HCT116 (cell line): Measurements from ENCODE around the gene MOB3B.

Experiments
- CEBPB ChIP-seq: IDR thresholded peaks from 2 replicates; pipeline ENCODE4 v1.6.1; 2012; ENCODE audit warnings: low read depth
- CTCF ChIP-seq, 3 experiments: fragments of 200-600 bp in 1 of 3; sonication (generic) in 1 of 3; IDR thresholded peaks in 2 of 3; conservative IDR thresholded peaks in 1 of 3; 2 replicates each; pipeline ENCODE4 v1.5.1; 2012 to 2017; ENCODE audit warnings: low read depth in 2 of 3, low read length in 2 of 3, antibody characterized with exemption in 1 of 3, borderline replicate concordance in 1 of 3, control low read depth in 1 of 3, mild to moderate bottlenecking in 1 of 3, mixed read lengths in 1 of 3, mixed run types in 1 of 3, moderate library complexity in 1 of 3; ENCODE audit not compliant: insufficient read depth in 1 of 3
- ELF1 ChIP-seq: IDR thresholded peaks from 2 replicates; pipeline ENCODE4 v1.6.1; 2012; ENCODE audit warnings: low read depth, borderline replicate concordance
- EZH2 ChIP-seq: fragments of 200-600 bp; sonication (generic); IDR thresholded peaks from 2 replicates; pipeline ENCODE4 v1.6.1; 2017; ENCODE audit warnings: antibody characterized with exemption, mixed run types
- EZH2phosphoT487 ChIP-seq: fragments of 200-600 bp; IDR thresholded peaks from 2 replicates; pipeline ENCODE4 v1.6.1; 2018; ENCODE audit warnings: antibody characterized with exemption, borderline replicate concordance
- POLR2A ChIP-seq: IDR thresholded peaks from 2 replicates; pipeline ENCODE4 v1.7.0; 2011; ENCODE audit warnings: borderline replicate concordance; ENCODE audit not compliant: insufficient read depth, insufficient read length; ENCODE audit errors: extremely low read depth
- REST ChIP-seq: IDR thresholded peaks from 2 replicates; pipeline ENCODE4 v1.6.1; 2012; ENCODE audit warnings: low read depth
- SIN3A ChIP-seq: IDR thresholded peaks from 2 replicates; pipeline ENCODE4 v1.6.1; 2012; ENCODE audit warnings: low read depth
- SP1 ChIP-seq: IDR thresholded peaks from 2 replicates; pipeline ENCODE4 v1.6.1; 2012; ENCODE audit warnings: low read depth
- YY1 ChIP-seq: IDR thresholded peaks from 2 replicates; pipeline ENCODE4 v1.6.1; 2011; ENCODE audit warnings: low read length, low read depth, moderate library complexity, mild to moderate bottlenecking; ENCODE audit not compliant: insufficient replicate concordance; ENCODE audit errors: extremely low read depth
- ZNF274 ChIP-seq: fragments of 200-500 bp; sonication (Bioruptor generic); IDR thresholded peaks from 2 replicates; pipeline ENCODE4 v1.6.1; 2014; ENCODE audit warnings: mild to moderate bottlenecking, low read depth, low read length, inconsistent platforms

- TF ChIP-seq EZH2 (no peak), CTCF (IDR thresholded peaks at IDR 0.05 in 2 of 3, conservative IDR thresholded peaks at IDR 0.05 in 1 of 3; ENCODE audit: borderline replicate concordance in 1 of 3, insufficient read depth in 1 of 3, low read depth in 2 of 3, low read length in 2 of 3) (no peak), EZH2phosphoT487 (no peak), YY1 (no peak), POLR2A (no peak), ELF1 (no peak), ZNF274 (no peak), SIN3A (no peak), REST (no peak), CEBPB (no peak), SP1 (no peak)
Observed at GRCh38 chr9:27349698-27350080, 179.9 kb downstream of the MOB3B start.
